ENCODE measurements around the gene TWF2. TPM values are rescaled to one million over a fixed set of nuclear protein-coding genes. Genes with fewer than 3 reads are reported as not detected.

TWF2 gene
- total and polyA plus RNA-seq, 10 of the 15 experiments (the other 5 are each of a cell fraction or from before 2014, with no cell fraction given), result 0.16 to 106 (median 68.5) TPM

DNA sequence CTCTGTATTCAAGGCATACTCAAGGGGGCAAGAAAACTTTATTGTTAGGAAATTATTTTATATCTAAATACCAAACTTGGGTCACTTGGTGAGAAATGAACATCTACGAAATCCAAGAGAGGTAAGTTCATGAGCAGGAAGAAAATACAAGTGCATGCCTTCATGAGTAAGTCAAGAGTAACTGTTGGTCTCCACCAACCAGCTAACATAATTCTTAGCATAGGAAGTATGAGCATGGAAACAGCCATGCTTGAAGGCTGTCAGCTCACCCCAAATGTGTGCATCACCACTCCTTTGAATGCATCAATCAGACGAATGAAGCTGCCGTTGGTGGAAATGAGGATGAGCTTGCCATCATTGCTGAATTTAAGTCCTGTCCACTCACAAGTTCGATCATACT lies 20.5 kb upstream of the TWF2 start:
- Histone ChIP-seq H3K36me3 (ENCODE audit: control insufficient read depth in 2 of 2, insufficient read depth in 2 of 2, low read length in 1 of 2) (peaks cover 26 to 50% of the 10 kb centered on the region in 2 experiments), H3K4me2 (ENCODE audit: control insufficient read depth, insufficient read depth) (no peak overlapping the region), H3K9ac (ENCODE audit: control insufficient read depth, insufficient read depth, low read length) (no peak overlapping the region), H4K20me1 (ENCODE audit: control insufficient read depth, insufficient read depth) (no peaks in the 10 kb centered on the region), H3K4me3 (no peak overlapping the region), H3K27me3 (replicated peaks in 1 of 2; ENCODE audit: control insufficient read depth in 2 of 2, insufficient read depth in 2 of 2, low read length in 1 of 2) (no peaks in the 10 kb centered on the region), H2AFZ (ENCODE audit: control insufficient read depth, low read depth, low read length) (no peak overlapping the region), H3K79me2 (ENCODE audit: control insufficient read depth, insufficient read depth, low read length) (peaks cover 2% of the 10 kb centered on the region; the same call in 1 of the 2 replicates), H3K27ac (ENCODE audit: control insufficient read depth, insufficient read depth) (no peak overlapping the region), H3K9me3 (replicated peaks; ENCODE audit: control insufficient read depth, insufficient read depth, low read length) (no peaks in the 10 kb centered on the region), H3K4me1 (ENCODE audit: control insufficient read depth, insufficient read depth, low read length) (peaks cover 6% of the 10 kb centered on the region)
- no peak for ATAC-seq
- ChIA-PET POLR2A (interaction anchor here (1.4 to 2.4 kb wide), 2 partner anchors 12 to 22 kb away, joined by 3 to 11 read pairs; no protein-coding TSS in a partner anchor), SMC1A (ENCODE audit: uncharacterized antibody, unreplicated experiment) (interaction anchor here (1.3 to 1.9 kb wide), 4 partner anchors 9 to 24 kb away, joined by 3 to 11 read pairs (median 5); no protein-coding TSS in a partner anchor), CTCF (interaction anchor here (0.9 to 3.3 kb wide), 5 partner anchors 12 to 39 kb away, joined by 3 to 17 read pairs (median 6); no protein-coding TSS in a partner anchor), RAD21 (ENCODE audit: unreplicated experiment) (no interaction called here)
- no peak for DNase-seq (ENCODE audit: low read depth, low spot score)
- no peak for FAIRE-seq
- intact Hi-C loops (cut with micrococcal nuclease; ENCODE audit: unreplicated experiment), result no loop called here
- WGBS (ENCODE audit: insufficient coverage, insufficient replicate concordance, low lambda C conversion rate, missing lambda C conversion rate), result 98% methylated on average over 4 of the region's 4 CpGs
- BruUV-seq (replicated peaks), result no TSS peak
- TF ChIP-seq E2F4 (IDR thresholded peaks at IDR 0.05; ENCODE audit: low read depth, low read length) (no peak), HSF1 (IDR thresholded peaks at IDR 0.05; ENCODE audit: low read depth, low read length) (no peak), ZSCAN29 (IDR thresholded peaks at IDR 0.05) (no peak), ESRRA (IDR thresholded peaks at IDR 0.05; ENCODE audit: low read length) (no peak), IKZF1 (conservative IDR thresholded peaks at IDR 0.05) (no peak), SMARCA5 (IDR thresholded peaks at IDR 0.05) (no peak), E2F8 (IDR thresholded peaks at IDR 0.05; ENCODE audit: low read depth, partially characterized antibody) (no peak), ZNF24 (IDR thresholded peaks at IDR 0.05) (no peak)
- TF ChIP-seq, protein P1, sequence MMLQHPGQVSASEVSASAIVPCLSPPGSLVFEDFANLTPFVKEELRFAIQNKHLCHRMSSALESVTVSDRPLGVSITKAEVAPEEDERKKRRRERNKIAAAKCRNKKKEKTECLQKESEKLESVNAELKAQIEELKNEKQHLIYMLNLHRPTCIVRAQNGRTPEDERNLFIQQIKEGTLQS (IDR thresholded peaks at IDR 0.05; ENCODE audit: borderline replicate concordance, extremely low read depth, low read depth, low read length), result no peak
- in situ Hi-C loops (cut with MboI), result no loop called here

Data from GM12878 (cell line).